Cerebellar nuclear complex (tissue), 1 donor: ENCODE results near the gene COQ5.
"Not testable (repeated sequence)": the region's sequence is repeated elsewhere in the genome, so short reads cannot be mapped to it uniquely, and the experiment has no call there.

Experiments
- DNase-seq, 2 experiments: peaks; one replicate each; lab custom pipeline; 2025; lab: John Stamatoyannopoulos, UW

Gene COQ5

GRCh38 chr12:120529641-120530417 is 871 bp upstream of the COQ5 start:
- peak in 1 of 2 experiments; percentile 11 for DNase-seq

DNA sequence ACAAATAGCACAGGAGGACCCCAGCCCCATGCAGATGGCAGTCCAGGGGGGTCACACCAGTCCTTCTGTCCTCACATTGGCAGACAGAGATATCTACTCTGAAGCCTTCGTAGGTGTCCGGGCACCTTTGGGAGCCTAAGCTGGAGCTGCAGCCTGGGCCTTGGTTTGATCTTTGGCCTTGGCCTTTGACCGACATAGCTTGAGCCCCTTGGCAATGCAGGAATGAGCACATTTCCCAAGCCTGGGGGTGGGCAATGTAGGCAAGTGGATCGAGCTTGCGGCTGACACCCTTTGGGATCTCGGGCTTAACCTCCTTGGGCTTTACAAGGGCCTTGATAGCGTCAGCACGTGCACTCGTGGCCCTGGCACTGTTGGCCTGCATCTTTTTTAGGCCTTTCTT is 6.4 kb downstream of the COQ5 start:
- no peak for DNase-seq

DNA sequence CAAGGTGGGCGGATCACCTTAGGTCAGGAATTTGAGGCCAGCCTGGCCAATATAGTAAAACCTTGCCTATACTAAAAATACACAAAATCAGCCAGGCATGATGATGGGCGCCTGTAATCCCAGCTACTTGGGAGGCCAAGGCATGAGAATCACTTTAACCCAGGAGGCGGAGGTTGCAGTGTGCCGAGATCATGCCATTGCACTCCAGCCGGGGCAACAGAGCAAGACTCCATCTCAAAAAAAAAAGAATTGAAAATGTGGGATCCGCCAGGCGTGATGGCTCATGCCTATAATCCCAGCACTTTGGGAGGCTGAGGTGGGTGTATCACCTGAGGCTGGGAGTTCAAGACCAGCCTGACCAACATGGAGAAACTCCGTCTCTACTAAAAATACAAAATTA is 9.6 kb downstream of the COQ5 start:
- DNase-seq: not testable (repeated sequence)

GRCh38 chr12:120515496-120515895 is 13.5 kb downstream of the COQ5 start:
- DNase-seq: no peak

GRCh38 chr12:120514002-120514401 is 15.0 kb downstream of the COQ5 start:
- DNase-seq: no peak

GRCh38 chr12:120508537-120508936 is 20.4 kb downstream of the COQ5 start:
- no peak for DNase-seq

GRCh38 chr12:120504587-120504986 is 24.4 kb downstream of the COQ5 start:
- DNase-seq: no peak

- DNase-seq: no peak
Measured at GRCh38 chr12:120500581-120500980, 28.4 kb downstream of the COQ5 start.

DNA sequence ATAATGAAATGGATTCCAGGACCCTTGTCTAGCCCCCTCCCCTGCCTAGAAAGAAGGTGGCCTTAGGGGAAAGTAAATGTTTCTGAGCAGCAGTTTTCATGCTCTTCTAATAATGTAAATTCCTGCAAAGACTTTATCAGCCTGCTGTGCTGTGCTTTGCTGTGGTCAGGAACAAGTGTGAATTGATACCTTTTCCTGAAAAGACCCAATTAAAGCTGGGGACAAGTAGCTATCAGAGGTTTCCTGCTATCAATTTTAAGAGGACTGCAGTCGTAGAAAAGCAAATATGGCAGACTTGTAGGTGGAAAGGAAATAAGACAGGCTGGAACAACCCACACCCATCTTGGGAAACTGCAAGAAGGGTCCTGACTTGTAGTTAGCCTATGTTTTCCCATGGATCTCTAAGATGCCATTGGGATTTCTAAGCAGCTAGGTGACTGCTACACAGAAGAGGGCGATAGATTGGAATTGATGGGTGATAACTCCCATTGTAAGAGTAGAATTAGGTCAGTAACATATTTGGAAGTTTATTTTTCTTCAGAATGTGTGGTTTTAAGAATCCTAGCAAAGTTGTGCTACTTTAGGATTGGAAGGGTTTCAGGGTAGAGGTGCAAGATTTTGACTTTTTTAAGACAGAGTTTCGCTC is 30.0 kb downstream of the COQ5 start:
- no peak for DNase-seq

DNA sequence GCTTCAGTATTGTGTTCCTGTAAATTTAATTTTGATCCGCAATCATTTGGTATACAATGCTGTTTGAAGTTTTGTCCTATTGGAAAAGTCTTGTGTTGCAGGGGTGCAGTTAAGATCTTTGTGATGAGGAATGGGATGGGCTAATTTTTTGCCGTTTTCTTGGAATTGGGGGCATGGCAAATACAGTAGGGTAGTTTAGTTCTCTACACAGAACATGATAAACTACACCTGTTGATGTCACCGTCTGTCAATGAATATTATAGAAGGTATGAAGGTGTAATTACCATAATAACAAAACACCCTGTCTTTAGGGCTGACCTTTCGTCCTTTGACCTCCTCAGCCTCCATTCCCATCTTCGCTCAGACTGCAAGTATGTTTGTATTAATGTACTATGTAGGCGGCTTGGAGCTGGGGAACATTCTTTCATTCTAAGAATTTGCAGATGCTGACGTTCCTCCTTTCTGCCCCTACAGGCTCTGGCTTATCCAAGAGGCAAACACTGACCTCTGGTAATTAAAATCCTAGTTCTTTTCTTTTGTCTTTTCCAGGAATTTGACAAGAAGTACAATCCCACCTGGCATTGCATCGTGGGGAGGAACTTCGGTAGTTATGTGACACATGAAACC is 31.3 kb downstream of the COQ5 start:
- no peak for DNase-seq

GRCh38 chr12:120496413-120497340 is 32.3 kb downstream of the COQ5 start:
- DNase-seq: peak in 1 of 2 experiments; percentile 38

GRCh38 chr12:120495731-120496412 is 33.1 kb downstream of the COQ5 start, which contains the start of gene DYNLL1:
TSS of gene DYNLL1 (plus strand) at chr12:120496113. CDS start at chr12:120496422, 309 bp downstream.
- DNase-seq: peak; percentile 50 to 88

DNA sequence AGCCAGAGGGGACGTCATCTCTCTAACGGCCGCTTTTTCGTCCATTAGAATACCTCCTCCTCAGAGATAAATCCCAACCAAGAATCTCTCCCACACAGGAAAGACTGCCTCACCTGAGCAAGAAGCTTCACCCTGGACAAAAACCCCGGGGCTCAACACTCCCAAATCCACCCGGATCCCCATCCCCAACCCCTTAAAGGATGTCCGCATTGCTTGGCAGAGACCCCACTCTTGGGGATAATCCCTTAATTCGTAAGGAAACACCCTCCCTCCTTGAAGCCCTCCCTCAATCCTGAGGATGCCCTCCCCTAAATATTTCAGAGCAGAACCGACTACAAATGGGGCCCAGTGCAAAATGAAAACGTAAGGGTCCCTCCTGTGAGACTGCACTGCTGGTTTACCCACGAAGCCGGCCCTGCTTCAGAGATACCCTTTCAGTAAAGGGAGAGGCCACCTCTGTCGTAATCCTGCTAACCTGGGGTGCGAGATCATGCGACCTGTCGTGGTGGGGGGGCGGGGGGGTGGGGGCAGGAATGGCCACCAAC is 33.7 kb downstream of the COQ5 start:
- no peak for DNase-seq

DNA sequence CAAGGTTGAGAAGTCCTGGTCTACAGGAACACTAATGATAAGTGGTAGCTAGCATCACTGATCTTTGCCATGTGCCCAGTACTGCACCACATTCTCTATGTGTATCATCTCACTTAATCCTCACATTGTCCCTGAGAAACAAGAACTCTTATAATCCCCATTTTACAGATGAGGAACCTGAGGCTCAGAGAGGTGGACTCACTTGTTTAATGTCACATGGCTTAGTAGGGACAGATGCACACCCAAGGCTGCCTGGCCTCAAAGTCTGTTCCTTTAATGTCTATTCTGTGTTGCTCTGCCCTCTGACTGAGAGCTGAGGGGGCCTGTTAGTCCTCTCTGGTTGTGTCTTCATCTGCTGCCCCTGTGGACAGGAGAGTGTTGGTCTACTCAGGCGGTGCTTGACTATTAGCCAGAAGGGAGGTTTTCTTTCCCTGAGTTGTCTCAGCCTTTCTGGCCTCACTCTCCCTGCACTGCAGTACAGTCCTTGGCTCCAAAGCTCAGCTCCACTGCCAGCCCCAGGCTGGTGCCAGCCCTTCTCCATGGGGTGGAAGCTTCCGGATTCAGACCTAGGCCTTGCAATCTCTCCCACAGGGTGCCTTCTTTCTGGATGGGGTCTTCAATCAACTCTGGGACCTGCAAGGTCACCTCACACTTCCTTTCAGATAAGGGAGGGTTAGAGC is 38.0 kb downstream of the COQ5 start:
- no peak for DNase-seq

- DNase-seq: no peak
Measured at GRCh38 chr12:120490325-120490724, 38.6 kb downstream of the COQ5 start.

DNA sequence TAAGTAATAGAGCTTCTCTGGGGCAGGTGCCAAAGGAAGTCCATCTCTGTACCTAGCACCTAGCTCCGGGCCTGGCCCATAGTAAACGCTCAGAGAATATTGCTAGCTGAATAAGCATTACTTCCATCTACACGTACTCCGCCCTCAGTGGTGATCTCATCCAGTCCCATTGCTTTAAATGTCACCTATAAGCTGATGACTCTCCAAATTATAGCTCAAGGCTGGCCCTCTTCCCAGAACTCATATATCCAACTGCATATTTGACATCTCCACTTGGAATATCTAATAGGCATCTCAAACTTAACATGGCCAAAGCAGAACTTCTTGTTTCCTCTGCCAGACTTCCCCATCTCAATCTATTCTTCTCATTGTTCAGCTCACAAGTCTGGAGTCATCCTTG is 39.9 kb downstream of the COQ5 start:
- DNase-seq: no peak

DNA sequence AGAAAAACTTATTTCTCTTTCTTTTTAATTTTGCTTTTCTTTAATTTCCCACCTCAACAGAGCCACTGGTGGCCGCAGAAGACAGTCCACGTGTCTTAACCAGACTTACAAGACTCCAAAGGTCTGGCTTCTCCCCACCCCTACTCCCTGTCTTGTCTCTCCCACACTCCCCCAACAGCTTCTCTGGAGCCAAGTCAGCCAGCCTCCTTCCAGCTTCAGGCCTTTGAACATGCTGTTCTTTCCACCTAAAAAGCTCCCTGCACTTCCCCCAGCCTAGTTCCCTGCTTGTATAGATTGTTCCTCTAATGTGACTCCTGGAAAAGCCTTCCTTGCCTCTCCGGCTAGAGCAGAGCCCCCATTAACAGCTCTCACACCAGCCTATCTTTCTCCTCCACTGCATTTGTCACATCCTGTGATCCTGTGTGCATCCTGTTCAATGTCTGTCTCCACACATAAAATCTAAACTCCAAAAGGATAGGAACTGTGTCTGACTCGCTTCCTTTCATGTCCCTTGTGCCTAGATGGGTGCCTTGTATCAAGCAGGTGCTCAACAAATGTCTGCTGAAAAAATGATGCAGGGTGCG is 40.8 kb downstream of the COQ5 start:
- DNase-seq: no peak

DNA sequence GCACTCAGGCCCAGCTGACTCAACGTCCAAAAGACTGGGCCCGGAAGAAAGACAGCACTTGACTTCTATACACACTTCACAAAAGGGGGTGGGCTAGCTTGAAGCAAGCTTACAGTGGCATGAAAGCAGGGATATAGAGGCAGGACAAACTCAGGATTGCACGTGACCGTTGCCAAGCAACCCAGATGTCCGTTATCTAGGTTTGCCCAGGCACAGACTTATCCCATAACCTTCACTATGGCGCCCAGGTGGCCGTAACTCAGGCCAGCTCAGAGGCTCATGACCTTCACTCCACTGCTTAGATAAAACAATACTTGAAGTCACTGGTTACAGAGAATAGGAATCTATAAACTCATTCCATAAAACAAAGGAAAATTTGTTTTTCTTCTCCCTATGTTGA is 41.4 kb downstream of the COQ5 start:
- DNase-seq: not testable (repeated sequence)

GRCh38 chr12:120485961-120486881 is 42.7 kb downstream of the COQ5 start:
- no peak for DNase-seq
